ENCODE results near the gene RYR1.

The RYR1 gene

GRCh38 chr19:38539751-38540150 lies 106.3 kb downstream of the RYR1 start:
- Histone ChIP-seq H3K4me3 (ENCODE audit: low read depth, low read length) (no peak overlapping the region), H3K27ac (no peak overlapping the region), H3K36me3 (no peaks in the 10 kb centered on the region), H3K27me3 (ENCODE audit: insufficient read depth, low read depth, severe bottlenecking) (no peaks in the 10 kb centered on the region), H3K9me3 (ENCODE audit: severe bottlenecking) (peaks cover 10% of the 10 kb centered on the region)
- DNase-seq, result no peak
- TF ChIP-seq CTCF (IDR thresholded peaks at IDR 0.05; ENCODE audit: low read depth, low read length), result no peak

GRCh38 chr19:38542040-38542439 lies 108.5 kb downstream of the RYR1 start:
- Histone ChIP-seq H3K9me3 (ENCODE audit: severe bottlenecking) (no peaks in the 10 kb centered on the region), H3K27ac (no peak overlapping the region), H3K27me3 (ENCODE audit: insufficient read depth, low read depth, severe bottlenecking) (no peaks in the 10 kb centered on the region), H3K4me3 (ENCODE audit: low read depth, low read length) (no peak overlapping the region), H3K36me3 (no peaks in the 10 kb centered on the region)
- TF ChIP-seq CTCF (IDR thresholded peaks at IDR 0.05; ENCODE audit: low read depth, low read length), result no peak
- DNase-seq, result no peak

- no peaks in the 10 kb centered on the region for H3K9me3 ChIP-seq (ENCODE audit: severe bottlenecking)
- H3K4me3 ChIP-seq (ENCODE audit: low read depth, low read length), result no peak overlapping the region
- no peaks in the 10 kb centered on the region for H3K27me3 ChIP-seq (ENCODE audit: insufficient read depth, low read depth, severe bottlenecking)
- TF ChIP-seq CTCF (IDR thresholded peaks at IDR 0.05; ENCODE audit: low read depth, low read length), result no peak
- no peak for DNase-seq
- no peaks in the 10 kb centered on the region for H3K36me3 ChIP-seq
- H3K27ac ChIP-seq, result no peak overlapping the region
Observed at GRCh38 chr19:38543286-38543806, 109.9 kb downstream of the RYR1 start.

GRCh38 chr19:38543807-38544568 lies 110.5 kb downstream of the RYR1 start:
- no peak overlapping the region for H3K27ac ChIP-seq
- peak; percentile 38; the same call in 1 of the 2 replicates for TF ChIP-seq CTCF (IDR thresholded peaks at IDR 0.05; ENCODE audit: low read depth, low read length)
- no peak overlapping the region for H3K4me3 ChIP-seq (ENCODE audit: low read depth, low read length)
- H3K9me3 ChIP-seq (ENCODE audit: severe bottlenecking), result no peaks in the 10 kb centered on the region
- DNase-seq, result peak; percentile 24
- H3K36me3 ChIP-seq, result no peaks in the 10 kb centered on the region
- no peaks in the 10 kb centered on the region for H3K27me3 ChIP-seq (ENCODE audit: insufficient read depth, low read depth, severe bottlenecking)

GRCh38 chr19:38544569-38545315 lies 111.3 kb downstream of the RYR1 start:
- TF ChIP-seq CTCF (IDR thresholded peaks at IDR 0.05; ENCODE audit: low read depth, low read length), result no peak
- Histone ChIP-seq H3K27ac (no peak overlapping the region), H3K36me3 (no peaks in the 10 kb centered on the region), H3K9me3 (ENCODE audit: severe bottlenecking) (no peaks in the 10 kb centered on the region), H3K27me3 (ENCODE audit: insufficient read depth, low read depth, severe bottlenecking) (no peaks in the 10 kb centered on the region), H3K4me3 (ENCODE audit: low read depth, low read length) (no peak overlapping the region)
- DNase-seq, result no peak
